Keratinocyte (primary cell): ENCODE measurements around the gene SLC34A2. TPM values are rescaled to one million over a fixed set of nuclear protein-coding genes. Genes with fewer than 3 reads are reported as not detected.

Experiments used
- DNase-seq: peaks from one replicate; pipeline ENCODE4 v3.0.0-alpha.2; 2011; ENCODE audit warnings: low read depth, missing footprints, low spot score
- FAIRE-seq: peaks from 2 replicates; lab custom pipeline; 2011; peaks lifted over from hg19 to GRCh38; lab: Jason Lieb, UNC
- H2AFZ ChIP-seq: 2 replicates; pipeline ENCODE4 v1.6.0; 2012; ENCODE audit warnings: low read length, control low read depth, inconsistent platforms; ENCODE audit not compliant: control insufficient read depth
- H3K27ac ChIP-seq: 2 replicates; pipeline ENCODE4 v1.5.1; 2011; ENCODE audit warnings: low read length; ENCODE audit not compliant: control insufficient read depth, insufficient read depth
- H3K27me3 ChIP-seq: 3 replicates; pipeline ENCODE4 v1.6.0; 2011; ENCODE audit warnings: low read length; ENCODE audit not compliant: control insufficient read depth, insufficient read depth; ENCODE audit errors: extremely low read depth
- H3K36me3 ChIP-seq, 2 experiments: 2 replicates in 1 of 2; 3 replicates in 1 of 2; pipeline ENCODE4 v1.5.1; 2011; ENCODE audit warnings: low read length in 2 of 2, mild to moderate bottlenecking in 1 of 2; ENCODE audit not compliant: control insufficient read depth in 2 of 2, insufficient read depth in 2 of 2; ENCODE audit errors: extremely low read depth in 1 of 2
- H3K4me1 ChIP-seq: 3 replicates; pipeline ENCODE4 v1.5.1; 2011; ENCODE audit warnings: low read length; ENCODE audit not compliant: control insufficient read depth, insufficient read depth; ENCODE audit errors: extremely low read depth
- H3K4me2 ChIP-seq: 3 replicates; pipeline ENCODE4 v1.6.0; 2011; ENCODE audit warnings: low read depth, low read length; ENCODE audit not compliant: control insufficient read depth, insufficient read depth; ENCODE audit errors: extremely low read depth
- H3K4me3 ChIP-seq, 3 experiments: fragments of 200-600 bp in 1 of 3; sonication (generic) in 1 of 3; 2 replicates in 2 of 3; 3 replicates in 1 of 3; pipeline ENCODE4 v1.5.1; 2011 to 2016; ENCODE audit warnings: low read length in 3 of 3, mild to moderate bottlenecking in 3 of 3, control low read depth in 2 of 3, inconsistent platforms in 1 of 3, low read depth in 1 of 3, mixed read lengths in 1 of 3, mixed run types in 1 of 3, moderate library complexity in 1 of 3; ENCODE audit not compliant: control insufficient read depth in 2 of 3, insufficient read depth in 2 of 3; ENCODE audit errors: extremely low read depth in 1 of 3
- H3K79me2 ChIP-seq: 2 replicates; pipeline ENCODE4 v1.6.0; 2012; ENCODE audit warnings: low read length; ENCODE audit not compliant: control insufficient read depth, insufficient read depth
- H3K9ac ChIP-seq: 3 replicates; pipeline ENCODE4 v1.6.0; 2011; ENCODE audit warnings: low read length; ENCODE audit not compliant: control insufficient read depth, insufficient read depth; ENCODE audit errors: extremely low read depth
- H3K9me1 ChIP-seq: 3 replicates; pipeline ENCODE4 v1.6.0; 2011; ENCODE audit warnings: low read length; ENCODE audit not compliant: control insufficient read depth, insufficient read depth; ENCODE audit errors: extremely low read depth
- H3K9me3 ChIP-seq: 2 replicates; pipeline ENCODE4 v1.5.1; 2012; ENCODE audit warnings: low read depth, low read length; ENCODE audit not compliant: control insufficient read depth
- H4K20me1 ChIP-seq: 3 replicates; pipeline ENCODE4 v1.6.0; 2011; ENCODE audit warnings: low read length; ENCODE audit not compliant: control insufficient read depth, insufficient read depth; ENCODE audit errors: extremely low read depth
- CTCF ChIP-seq, 3 experiments: IDR thresholded peaks in 1 of 3; conservative IDR thresholded peaks in 1 of 3; optimal IDR thresholded peaks in 1 of 3; 2 replicates in 2 of 3; 3 replicates in 1 of 3; pipeline versions ENCODE3 to v1.5.1; 2011; ENCODE audit warnings: low read length in 3 of 3, mild to moderate bottlenecking in 3 of 3, moderate library complexity in 2 of 3, control low read depth in 1 of 3, inconsistent platforms in 1 of 3; ENCODE audit not compliant: insufficient read depth in 2 of 3; ENCODE audit errors: extremely low read depth in 1 of 3
- EZH2 ChIP-seq: IDR thresholded peaks from one replicate; pipeline ENCODE4 v1.6.1; 2012; ENCODE audit warnings: inconsistent platforms, mild to moderate bottlenecking, low read length, moderate library complexity
- dilution Hi-C: fragments of 300-500 bp; cut with MboI; formaldehyde crosslinking; loops from one replicate; pipeline ENCODE4 v1.7.0; 2020; ENCODE audit warnings: low sequenced_read_pairs; ENCODE audit not compliant: extremely low pct_ligation_motif_present
- polyA plus RNA-seq, 5 experiments: library from polyadenylated mRNA; depleted of rRNA in 3 of 5; stranded (reverse) in 3 of 5; stranded (forward) in 1 of 5; unstranded in 1 of 5; fragments of >200 nt; gene quantifications; 1 replicate in 1 of 5; 2 replicates in 3 of 5; 3 replicates in 1 of 5; pipeline versions ENCODE4 v1.2.1 to v1.2.3, GENCODE V29; 2011 to 2012; ENCODE audit warnings: missing spikeins in 2 of 5, low read depth in 1 of 5, low replicate concordance in 1 of 5

Gene SLC34A2
- polyA plus RNA-seq, 1 donor (not counting 4 experiments of a cell fraction or from before 2014, with no cell fraction given), result not detected

- H3K4me2 ChIP-seq, result no peak overlapping the region
- dilution Hi-C loops, result no loop called here
- no peaks in the 10 kb centered on the region for H3K79me2 ChIP-seq
- H3K9ac ChIP-seq, result no peak overlapping the region
- H2AFZ ChIP-seq, result no peak overlapping the region
- H4K20me1 ChIP-seq, result no peaks in the 10 kb centered on the region
- H3K9me3 ChIP-seq, result no peaks in the 10 kb centered on the region
- TF ChIP-seq CTCF (optimal IDR thresholded peaks at IDR 0.05 in 1 of 3, IDR thresholded peaks at IDR 0.05 in 1 of 3, conservative IDR thresholded peaks at IDR 0.05 in 1 of 3; ENCODE audit: extremely low read depth in 1 of 3, insufficient read depth in 2 of 3, low read length in 3 of 3), result no peak
- no peak for TF ChIP-seq EZH2
- H3K27ac ChIP-seq, result no peak overlapping the region
- no peak for DNase-seq
- H3K36me3 ChIP-seq, result no peaks in the 10 kb centered on the region
- no peak overlapping the region for H3K4me3 ChIP-seq
- H3K4me1 ChIP-seq, result peaks cover 3% of the 10 kb centered on the region
- H3K9me1 ChIP-seq, result no peaks in the 10 kb centered on the region
- no peaks in the 10 kb centered on the region for H3K27me3 ChIP-seq
- FAIRE-seq, result no peak
Observed at GRCh38 chr4:25638806-25639205, 16.8 kb upstream of the SLC34A2 start.

- Histone ChIP-seq H4K20me1 (no peaks in the 10 kb centered on the region), H3K9me3 (no peaks in the 10 kb centered on the region), H3K79me2 (no peaks in the 10 kb centered on the region), H3K4me1 (peaks cover 6% of the 10 kb centered on the region), H3K4me3 (no peak overlapping the region), H3K4me2 (no peak overlapping the region), H3K9ac (no peak overlapping the region), H3K27me3 (peaks cover 20% of the 10 kb centered on the region), H3K36me3 (no peaks in the 10 kb centered on the region), H2AFZ (no peak overlapping the region), H3K27ac (no peak overlapping the region), H3K9me1 (no peaks in the 10 kb centered on the region)
- DNase-seq, result no peak
- no peak for FAIRE-seq
- TF ChIP-seq EZH2, result no peak
- no peak for TF ChIP-seq CTCF (optimal IDR thresholded peaks at IDR 0.05 in 1 of 3, IDR thresholded peaks at IDR 0.05 in 1 of 3, conservative IDR thresholded peaks at IDR 0.05 in 1 of 3; ENCODE audit: extremely low read depth in 1 of 3, insufficient read depth in 2 of 3, low read length in 3 of 3)
- dilution Hi-C loops, result no loop called here
Observed at GRCh38 chr4:25650311-25650710, 5.3 kb upstream of the SLC34A2 start.
